HepG2 (cell line): ENCODE data around the gene EXOC3. TPM values are rescaled to one million over a fixed set of nuclear protein-coding genes. Genes with fewer than 3 reads are reported as not detected.

Source experiments
- ATAC-seq: fragments of 200-7000 bp; cut with Tn5 transposase; 3 replicates; pipeline ENCODE4 v1.9.1; 2020; ENCODE audit warnings: mild to moderate bottlenecking, moderate library complexity
- BruUV-seq: library from RNA; stranded (reverse); fragments of 400-500 nt; replicated peaks from 2 replicates; lab custom pipeline; 2021; lab: Mats Ljungman, UMichigan
- CTCF ChIA-PET: fragments of 300-600 bp; formaldehyde crosslinking; extraction: SDS; loops from one replicate; lab custom pipeline; 2021; ENCODE audit warnings: low total read pairs, inconsistent platforms, low intra/inter-chr PET ratio; lab: Yijun Ruan, JAX
- POLR2A ChIA-PET: fragments of 350-600 bp; sonication (Branson Sonifier 250); formaldehyde crosslinking; loops from one replicate; lab custom pipeline; 2020; ENCODE audit warnings: antibody characterized with exemption, inconsistent platforms; lab: Yijun Ruan, JAX
- DNase-seq: peaks from one replicate; pipeline ENCODE4 v3.0.0-alpha.2; 2015; ENCODE audit warnings: low spot score
- FAIRE-seq: peaks from 3 replicates; lab custom pipeline; 2011; peaks lifted over from hg19 to GRCh38; lab: Jason Lieb, UNC
- H2AFZ ChIP-seq: one replicate; pipeline ENCODE4 v1.6.1; 2011; ENCODE audit warnings: low read length, inconsistent platforms
- H3K27ac ChIP-seq: fragments of 300-600 bp; 3 replicates; pipeline ENCODE4 v1.8.0; 2011; ENCODE audit warnings: mixed run types, mild to moderate bottlenecking, mixed read lengths, low read length, inconsistent platforms; ENCODE audit not compliant: insufficient read depth; ENCODE audit errors: extremely low read length
- H3K27me3 ChIP-seq, 2 experiments: fragments of 200-600 bp in 1 of 2; 2 replicates in 1 of 2; 3 replicates in 1 of 2; pipeline versions ENCODE4 v1.6.0 to v1.8.0; 2011; ENCODE audit warnings: low read length in 2 of 2, mild to moderate bottlenecking in 2 of 2, moderate library complexity in 2 of 2, inconsistent platforms in 1 of 2; ENCODE audit not compliant: insufficient read depth in 2 of 2, control insufficient read depth in 1 of 2
- H3K36me3 ChIP-seq, 2 experiments: fragments of 200-600 bp in 1 of 2; replicated peaks in 1 of 2; 2 replicates in 1 of 2; 3 replicates in 1 of 2; pipeline versions ENCODE4 v1.5.1 to v1.8.0; 2011; ENCODE audit warnings: low read length in 2 of 2, inconsistent platforms in 1 of 2; ENCODE audit not compliant: insufficient read depth in 2 of 2, control insufficient read depth in 1 of 2
- H3K4me1 ChIP-seq: 2 replicates; pipeline ENCODE4 v1.5.1; 2012; ENCODE audit warnings: low read length, inconsistent platforms; ENCODE audit not compliant: insufficient read depth
- H3K4me2 ChIP-seq: 2 replicates; pipeline ENCODE4 v1.6.0; 2011; ENCODE audit warnings: low read depth, low read length, inconsistent platforms
- H3K4me3 ChIP-seq, 3 experiments: fragments of 200-600 bp in 1 of 3; sonication (generic), shearing (Covaris generic) in 1 of 3; replicated peaks in 1 of 3; 2 replicates each; pipeline ENCODE4 v1.5.1; 2011 to 2016; ENCODE audit warnings: low read length in 3 of 3, inconsistent platforms in 2 of 3, low read depth in 2 of 3, mild to moderate bottlenecking in 2 of 3, control low read depth in 1 of 3, mixed read lengths in 1 of 3; ENCODE audit not compliant: insufficient read depth in 1 of 3
- H3K79me2 ChIP-seq: one replicate; pipeline ENCODE4 v1.6.1; 2011; ENCODE audit warnings: low read length, inconsistent platforms; ENCODE audit not compliant: insufficient read depth
- H3K9ac ChIP-seq: 2 replicates; pipeline ENCODE4 v1.6.0; 2011; ENCODE audit warnings: mild to moderate bottlenecking, low read depth, low read length, inconsistent platforms; ENCODE audit not compliant: insufficient read depth
- H3K9me3 ChIP-seq: 2 replicates; pipeline ENCODE4 v1.5.1; 2012; ENCODE audit warnings: mild to moderate bottlenecking, low read length
- H4K20me1 ChIP-seq: 2 replicates; pipeline ENCODE4 v1.6.0; 2011; ENCODE audit warnings: inconsistent platforms, mild to moderate bottlenecking, low read length, moderate library complexity; ENCODE audit not compliant: insufficient read depth
- ETV6 ChIP-seq: sonication (generic); formaldehyde crosslinking; conservative IDR thresholded peaks from 2 replicates; pipeline ENCODE4 v1.4.0; 2020; ENCODE audit warnings: missing genetic modification reagents
- GLI4 ChIP-seq: sonication (generic); formaldehyde crosslinking; IDR thresholded peaks from 2 replicates; pipeline ENCODE4 v1.5.1; 2020; ENCODE audit warnings: missing genetic modification reagents, mild to moderate bottlenecking, moderate library complexity, borderline replicate concordance
- MATR3 ChIP-seq: sonication (generic); formaldehyde crosslinking; IDR thresholded peaks from 2 replicates; pipeline ENCODE4 v1.4.0; 2020; ENCODE audit warnings: missing genetic modification reagents
- NFRKB ChIP-seq: fragments of 450-650 bp; IDR thresholded peaks from 2 replicates; pipeline ENCODE4 v1.6.1; 2017
- SKI ChIP-seq: fragments of 450-650 bp; IDR thresholded peaks from one replicate; pipeline ENCODE4 v1.6.1; 2018; ENCODE audit warnings: mild to moderate bottlenecking; ENCODE audit not compliant: partially characterized antibody
- TCF12 ChIP-seq, 2 experiments: fragments of 450-650 bp in 1 of 2; sonication (generic) in 1 of 2; formaldehyde crosslinking in 1 of 2; IDR thresholded peaks; 2 replicates each; pipeline versions ENCODE4 v1.6.1 to v1.8.0; 2017 to 2022; ENCODE audit warnings: antibody characterized with exemption in 1 of 2, mild to moderate bottlenecking in 1 of 2, missing genetic modification reagents in 1 of 2, moderate library complexity in 1 of 2
- TP53 ChIP-seq: sonication (generic); formaldehyde crosslinking; conservative IDR thresholded peaks from 2 replicates; pipeline ENCODE4 v1.4.0; 2020; ENCODE audit warnings: missing genetic modification reagents
- ZNF530 ChIP-seq: sonication (generic); formaldehyde crosslinking; IDR thresholded peaks from 2 replicates; pipeline ENCODE4 v1.5.0; 2020; ENCODE audit warnings: low read depth, mild to moderate bottlenecking, missing genetic modification reagents
- ZNF577 ChIP-seq: sonication (generic); formaldehyde crosslinking; IDR thresholded peaks from 2 replicates; pipeline ENCODE4 v1.4.0; 2020; ENCODE audit warnings: mild to moderate bottlenecking, low read depth, missing genetic modification reagents, borderline replicate concordance
- ZNF644 ChIP-seq: IDR thresholded peaks from 2 replicates; pipeline ENCODE4 v1.6.1; 2016; ENCODE audit warnings: low read depth
- ZNF713 ChIP-seq: sonication (generic); formaldehyde crosslinking; IDR thresholded peaks from 2 replicates; pipeline ENCODE4 v1.4.0; 2020; ENCODE audit warnings: mild to moderate bottlenecking, missing genetic modification reagents
- ZNF788 ChIP-seq: sonication (generic); formaldehyde crosslinking; IDR thresholded peaks from 2 replicates; pipeline ENCODE4 v1.5.0; 2020; ENCODE audit warnings: mild to moderate bottlenecking, missing genetic modification reagents, borderline replicate concordance
- ZNF792 ChIP-seq: IDR thresholded peaks from 2 replicates; pipeline ENCODE4 v1.6.1; 2016
- ZNF891 ChIP-seq: sonication (generic); formaldehyde crosslinking; IDR thresholded peaks from 2 replicates; pipeline ENCODE4 v1.5.0; 2020; ENCODE audit warnings: mild to moderate bottlenecking, missing genetic modification reagents
- WGBS: methylation state at CpG from one replicate; pipeline ENCODE4 v1.1.6; 2017; ENCODE audit warnings: low lambda C conversion rate; 5-methylcytosine and 5-hydroxymethylcytosine counted together
- in situ Hi-C: cut with HindIII; loops from 2 replicates; pipeline ENCODE4 v1.10.0; 2017; ENCODE audit warnings: low pct_unique_long_range_greater_than_20kb; ENCODE audit not compliant: extremely low pct_ligation_motif_present
- intact Hi-C: fragments of 100-400 bp; cut with micrococcal nuclease; formaldehyde crosslinking; loops from one replicate; pipeline ENCODE4 v1.10.0; 2022; ENCODE audit not compliant: unreplicated experiment
- polyA plus RNA-seq, 8 experiments: library from polyadenylated mRNA; depleted of rRNA in 3 of 8; stranded (reverse) in 7 of 8; unstranded in 1 of 8; fragments of >200 nt; fragmentation: Illumina TruSeq in 4 of 8; extraction: Trizol in 4 of 8; gene quantifications; 2 replicates each; pipeline versions ENCODE4 v1.2.1 to v1.2.3, GENCODE V29; 2011 to 2016; ENCODE audit warnings: low read depth in 4 of 8, missing spikeins in 1 of 8, mixed read lengths in 1 of 8; ENCODE audit not compliant: insufficient read depth in 1 of 8
- total RNA-seq, 5 experiments: library from RNA; depleted of rRNA; stranded (reverse); fragments of >200 nt; fragmentation: Illumina TruSeq; extraction: Trizol; gene quantifications; 2 replicates each; pipeline ENCODE4 v1.2.3, GENCODE V29; 2016; ENCODE audit warnings: low read depth in 1 of 5
- TF ChIP-seq, protein P1 (sequence below): sonication (generic); formaldehyde crosslinking; IDR thresholded peaks from 2 replicates; pipeline ENCODE4 v1.4.0; 2020; ENCODE audit warnings: missing genetic modification reagents
- TF ChIP-seq, protein P2 (sequence below): sonication (generic); formaldehyde crosslinking; IDR thresholded peaks from 2 replicates; pipeline ENCODE4 v1.9.0; 2021; ENCODE audit warnings: mild to moderate bottlenecking, missing genetic modification reagents
- TF ChIP-seq, protein P3 (sequence below): sonication (generic); formaldehyde crosslinking; IDR thresholded peaks from 2 replicates; pipeline ENCODE4 v1.8.0; 2023; ENCODE audit warnings: mild to moderate bottlenecking, missing genetic modification reagents
- TF ChIP-seq, protein P4 (sequence below): IDR thresholded peaks from 2 replicates; pipeline ENCODE4 v1.6.1; 2016

The EXOC3 gene
- total and polyA plus RNA-seq, 2 of the 13 experiments (the other 11 are each of a cell fraction or from before 2014, with no cell fraction given), result 9.2 to 20.5 TPM

- H2AFZ ChIP-seq, result no peak overlapping the region
- H3K9ac ChIP-seq, result no peak overlapping the region
- BruUV-seq, result no TSS peak
- DNase-seq, result no peak
- no peak overlapping the region for H3K4me3 ChIP-seq
- peaks cover 10% of the 10 kb centered on the region for H3K79me2 ChIP-seq
- H3K36me3 ChIP-seq, result no peaks in the 10 kb centered on the region
- peaks cover 12% of the 10 kb centered on the region for H3K4me1 ChIP-seq
- POLR2A ChIA-PET, result no interaction called here
- TF ChIP-seq ZNF713 (CRISPR knock-in tag) (no peak), SKI (no peak), ETV6 (CRISPR knock-in tag) (no peak), ZNF530 (CRISPR knock-in tag) (no peak), ZNF788 (no peak), ZNF644 (no peak), GLI4 (CRISPR knock-in tag) (no peak), NFRKB (no peak), ZNF891 (CRISPR knock-in tag) (no peak), TP53 (no peak), ZNF577 (CRISPR knock-in tag) (no peak), ZNF792 (CRISPR knock-in tag) (no peak), MATR3 (CRISPR knock-in tag) (no peak), TCF12 (IDR thresholded peaks at IDR 0.05) (no peak), TCF12 (CRISPR knock-in tag; IDR thresholded peaks at IDR 0.05) (no peak)
- TF ChIP-seq, protein P1, sequence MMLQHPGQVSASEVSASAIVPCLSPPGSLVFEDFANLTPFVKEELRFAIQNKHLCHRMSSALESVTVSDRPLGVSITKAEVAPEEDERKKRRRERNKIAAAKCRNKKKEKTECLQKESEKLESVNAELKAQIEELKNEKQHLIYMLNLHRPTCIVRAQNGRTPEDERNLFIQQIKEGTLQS (CRISPR knock-in tag), result no peak
- TF ChIP-seq, protein P2, sequence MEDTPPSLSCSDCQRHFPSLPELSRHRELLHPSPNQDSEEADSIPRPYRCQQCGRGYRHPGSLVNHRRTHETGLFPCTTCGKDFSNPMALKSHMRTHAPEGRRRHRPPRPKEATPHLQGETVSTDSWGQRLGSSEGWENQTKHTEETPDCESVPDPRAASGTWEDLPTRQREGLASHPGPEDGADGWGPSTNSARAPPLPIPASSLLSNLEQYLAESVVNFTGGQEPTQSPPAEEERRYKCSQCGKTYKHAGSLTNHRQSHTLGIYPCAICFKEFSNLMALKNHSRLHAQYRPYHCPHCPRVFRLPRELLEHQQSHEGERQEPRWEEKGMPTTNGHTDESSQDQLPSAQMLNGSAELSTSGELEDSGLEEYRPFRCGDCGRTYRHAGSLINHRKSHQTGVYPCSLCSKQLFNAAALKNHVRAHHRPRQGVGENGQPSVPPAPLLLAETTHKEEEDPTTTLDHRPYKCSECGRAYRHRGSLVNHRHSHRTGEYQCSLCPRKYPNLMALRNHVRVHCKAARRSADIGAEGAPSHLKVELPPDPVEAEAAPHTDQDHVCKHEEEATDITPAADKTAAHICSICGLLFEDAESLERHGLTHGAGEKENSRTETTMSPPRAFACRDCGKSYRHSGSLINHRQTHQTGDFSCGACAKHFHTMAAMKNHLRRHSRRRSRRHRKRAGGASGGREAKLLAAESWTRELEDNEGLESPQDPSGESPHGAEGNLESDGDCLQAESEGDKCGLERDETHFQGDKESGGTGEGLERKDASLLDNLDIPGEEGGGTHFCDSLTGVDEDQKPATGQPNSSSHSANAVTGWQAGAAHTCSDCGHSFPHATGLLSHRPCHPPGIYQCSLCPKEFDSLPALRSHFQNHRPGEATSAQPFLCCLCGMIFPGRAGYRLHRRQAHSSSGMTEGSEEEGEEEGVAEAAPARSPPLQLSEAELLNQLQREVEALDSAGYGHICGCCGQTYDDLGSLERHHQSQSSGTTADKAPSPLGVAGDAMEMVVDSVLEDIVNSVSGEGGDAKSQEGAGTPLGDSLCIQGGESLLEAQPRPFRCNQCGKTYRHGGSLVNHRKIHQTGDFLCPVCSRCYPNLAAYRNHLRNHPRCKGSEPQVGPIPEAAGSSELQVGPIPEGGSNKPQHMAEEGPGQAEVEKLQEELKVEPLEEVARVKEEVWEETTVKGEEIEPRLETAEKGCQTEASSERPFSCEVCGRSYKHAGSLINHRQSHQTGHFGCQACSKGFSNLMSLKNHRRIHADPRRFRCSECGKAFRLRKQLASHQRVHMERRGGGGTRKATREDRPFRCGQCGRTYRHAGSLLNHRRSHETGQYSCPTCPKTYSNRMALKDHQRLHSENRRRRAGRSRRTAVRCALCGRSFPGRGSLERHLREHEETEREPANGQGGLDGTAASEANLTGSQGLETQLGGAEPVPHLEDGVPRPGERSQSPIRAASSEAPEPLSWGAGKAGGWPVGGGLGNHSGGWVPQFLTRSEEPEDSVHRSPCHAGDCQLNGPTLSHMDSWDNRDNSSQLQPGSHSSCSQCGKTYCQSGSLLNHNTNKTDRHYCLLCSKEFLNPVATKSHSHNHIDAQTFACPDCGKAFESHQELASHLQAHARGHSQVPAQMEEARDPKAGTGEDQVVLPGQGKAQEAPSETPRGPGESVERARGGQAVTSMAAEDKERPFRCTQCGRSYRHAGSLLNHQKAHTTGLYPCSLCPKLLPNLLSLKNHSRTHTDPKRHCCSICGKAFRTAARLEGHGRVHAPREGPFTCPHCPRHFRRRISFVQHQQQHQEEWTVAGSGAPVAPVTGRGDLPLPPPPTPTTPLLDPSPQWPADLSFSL (CRISPR knock-in tag), result no peak
- TF ChIP-seq, protein P3, sequence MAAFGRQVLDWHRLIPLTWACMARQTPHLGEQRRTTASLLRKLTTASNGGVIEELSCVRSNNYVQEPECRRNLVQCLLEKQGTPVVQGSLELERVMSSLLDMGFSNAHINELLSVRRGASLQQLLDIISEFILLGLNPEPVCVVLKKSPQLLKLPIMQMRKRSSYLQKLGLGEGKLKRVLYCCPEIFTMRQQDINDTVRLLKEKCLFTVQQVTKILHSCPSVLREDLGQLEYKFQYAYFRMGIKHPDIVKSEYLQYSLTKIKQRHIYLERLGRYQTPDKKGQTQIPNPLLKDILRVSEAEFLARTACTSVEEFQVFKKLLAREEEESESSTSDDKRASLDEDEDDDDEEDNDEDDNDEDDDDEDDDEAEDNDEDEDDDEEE, result no peak
- TF ChIP-seq, protein P4, sequence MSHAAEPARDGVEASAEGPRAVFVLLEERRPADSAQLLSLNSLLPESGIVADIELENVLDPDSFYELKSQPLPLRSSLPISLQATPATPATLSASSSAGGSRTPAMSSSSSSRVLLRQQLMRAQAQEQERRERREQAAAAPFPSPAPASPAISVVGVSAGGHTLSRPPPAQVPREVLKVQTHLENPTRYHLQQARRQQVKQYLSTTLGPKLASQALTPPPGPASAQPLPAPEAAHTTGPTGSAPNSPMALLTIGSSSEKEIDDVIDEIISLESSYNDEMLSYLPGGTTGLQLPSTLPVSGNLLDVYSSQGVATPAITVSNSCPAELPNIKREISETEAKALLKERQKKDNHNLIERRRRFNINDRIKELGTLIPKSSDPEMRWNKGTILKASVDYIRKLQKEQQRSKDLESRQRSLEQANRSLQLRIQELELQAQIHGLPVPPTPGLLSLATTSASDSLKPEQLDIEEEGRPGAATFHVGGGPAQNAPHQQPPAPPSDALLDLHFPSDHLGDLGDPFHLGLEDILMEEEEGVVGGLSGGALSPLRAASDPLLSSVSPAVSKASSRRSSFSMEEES (CRISPR knock-in tag), result no peak
- TF ChIP-seq, all 625 proteins: peak for 0
- no peaks in the 10 kb centered on the region for H4K20me1 ChIP-seq
- intact Hi-C loops, result no loop called here
- CTCF ChIA-PET, result no interaction called here
- in situ Hi-C loops, result loop anchor here (5.0 kb wide), 1 partner anchor 122 kb away; no protein-coding TSS in a partner anchor
- 73% methylated on average over 8 of the region's 8 CpGs for WGBS
- H3K4me2 ChIP-seq, result no peak overlapping the region
- H3K27me3 ChIP-seq, result peaks cover 0 to 8% of the 10 kb centered on the region in 2 experiments; a peak in 2 of 5 replicates
- FAIRE-seq, result no peak
- H3K27ac ChIP-seq, result no peak overlapping the region
- no peak for ATAC-seq
- no peaks in the 10 kb centered on the region for H3K9me3 ChIP-seq
Observed at GRCh38 chr5:439181-439580, 3.8 kb upstream of the EXOC3 start.
